Thoracic aorta (tissue), 2 donors: ENCODE measurements around the gene ETDB. TPM values are rescaled to one million over a fixed set of nuclear protein-coding genes. Genes with fewer than 3 reads are reported as not detected.

ENCODE experiments used
- ATAC-seq: fragments of 150-250 bp; one replicate; pipeline ENCODE4 v1.8.0; 2017; ENCODE audit warnings: low read depth; ENCODE audit not compliant: insufficient number of reproducible peaks, low FRiP score
- DNase-seq: peaks from one replicate; pipeline ENCODE4 v3.0.0-alpha.2; 2020; ENCODE audit warnings: low spot score
- H3K27ac ChIP-seq, 2 donors: fragments of 200-600 bp; sonication (generic); 1 replicate in 1 of 2; 2 replicates in 1 of 2; pipeline ENCODE4 v1.5.1; 2016; ENCODE audit warnings: mild to moderate bottlenecking in 2 of 2, moderate library complexity in 2 of 2
- H3K27me3 ChIP-seq: fragments of 200-600 bp; sonication (generic); replicated peaks from 2 replicates; pipeline ENCODE4 v1.6.0; 2016; ENCODE audit warnings: mild to moderate bottlenecking; ENCODE audit not compliant: insufficient read depth
- H3K36me3 ChIP-seq: fragments of 200-600 bp; sonication (generic); one replicate; pipeline ENCODE4 v1.5.1; 2016
- H3K4me1 ChIP-seq, 2 donors: fragments of 200-600 bp; sonication (generic); 1 replicate in 1 of 2; 2 replicates in 1 of 2; pipeline versions ENCODE4 v1.5.1 to v1.6.0; 2016; ENCODE audit warnings: low read depth in 2 of 2, mild to moderate bottlenecking in 1 of 2; ENCODE audit not compliant: control insufficient read depth in 1 of 2
- H3K4me3 ChIP-seq: fragments of 200-600 bp; sonication (generic); 2 replicates; pipeline ENCODE4 v1.5.1; 2016; ENCODE audit warnings: mild to moderate bottlenecking
- H3K9me3 ChIP-seq: fragments of 200-600 bp; sonication (generic); 2 replicates; pipeline ENCODE4 v1.5.1; 2016
- total RNA-seq, 2 donors: library from RNA; depleted of rRNA; stranded (reverse); fragments of >200 nt; gene quantifications; one replicate each; pipeline versions ENCODE4 v1.1.0 to v1.2.3, GENCODE V29; 2016
- TF ChIP-seq, protein P1 (sequence below): fragments of 200-600 bp; sonication (generic); IDR thresholded peaks from one replicate; pipeline ENCODE4 v1.5.1; 2019; ENCODE audit warnings: antibody characterized with exemption

The ETDB gene
- total RNA-seq, 2 donors from 2014 or later = not detected

- Histone ChIP-seq H3K27me3 (no peaks in the 10 kb centered on the region), H3K9me3 (no peaks in the 10 kb centered on the region), H3K36me3 (no peaks in the 10 kb centered on the region), H3K4me3 (no peak overlapping the region), H3K4me1 (no peaks in the 10 kb centered on the region), H3K27ac (no peak overlapping the region)
- TF ChIP-seq, protein P1, sequence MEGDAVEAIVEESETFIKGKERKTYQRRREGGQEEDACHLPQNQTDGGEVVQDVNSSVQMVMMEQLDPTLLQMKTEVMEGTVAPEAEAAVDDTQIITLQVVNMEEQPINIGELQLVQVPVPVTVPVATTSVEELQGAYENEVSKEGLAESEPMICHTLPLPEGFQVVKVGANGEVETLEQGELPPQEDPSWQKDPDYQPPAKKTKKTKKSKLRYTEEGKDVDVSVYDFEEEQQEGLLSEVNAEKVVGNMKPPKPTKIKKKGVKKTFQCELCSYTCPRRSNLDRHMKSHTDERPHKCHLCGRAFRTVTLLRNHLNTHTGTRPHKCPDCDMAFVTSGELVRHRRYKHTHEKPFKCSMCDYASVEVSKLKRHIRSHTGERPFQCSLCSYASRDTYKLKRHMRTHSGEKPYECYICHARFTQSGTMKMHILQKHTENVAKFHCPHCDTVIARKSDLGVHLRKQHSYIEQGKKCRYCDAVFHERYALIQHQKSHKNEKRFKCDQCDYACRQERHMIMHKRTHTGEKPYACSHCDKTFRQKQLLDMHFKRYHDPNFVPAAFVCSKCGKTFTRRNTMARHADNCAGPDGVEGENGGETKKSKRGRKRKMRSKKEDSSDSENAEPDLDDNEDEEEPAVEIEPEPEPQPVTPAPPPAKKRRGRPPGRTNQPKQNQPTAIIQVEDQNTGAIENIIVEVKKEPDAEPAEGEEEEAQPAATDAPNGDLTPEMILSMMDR = no peak
- no peak for DNase-seq
- ATAC-seq = no peak
These were observed 31.2 kb downstream of the ETDB start for GRCh38 chrX:135089126-135089525.

DNA sequence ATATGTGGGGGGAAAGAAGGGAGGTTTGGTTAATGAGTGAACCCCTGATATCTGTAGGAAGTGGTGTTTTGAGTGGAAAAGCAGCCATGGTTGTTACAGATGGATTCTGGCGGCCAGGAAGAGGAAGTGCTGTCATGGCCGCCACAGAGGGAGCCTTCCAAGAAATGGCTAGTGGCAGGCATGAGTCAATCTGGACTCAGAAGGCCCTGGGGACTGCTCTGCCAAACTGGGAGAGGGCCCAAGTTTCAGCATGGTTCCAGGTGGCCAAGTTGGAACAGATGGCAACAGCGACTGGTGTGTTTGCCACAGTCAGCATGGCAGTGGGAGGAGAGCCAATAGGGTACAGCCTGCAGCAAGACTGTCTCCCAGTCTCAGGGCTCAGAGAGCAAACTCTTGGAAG, 32.5 kb downstream of the ETDB start:
- Histone ChIP-seq H3K4me1 (no peaks in the 10 kb centered on the region), H3K27me3 (no peaks in the 10 kb centered on the region), H3K4me3 (no peak overlapping the region), H3K9me3 (no peaks in the 10 kb centered on the region), H3K36me3 (no peaks in the 10 kb centered on the region), H3K27ac (no peak overlapping the region)
- no peak for ATAC-seq
- no peak for DNase-seq
- TF ChIP-seq, protein P1 = no peak

- Histone ChIP-seq H3K36me3 (no peaks in the 10 kb centered on the region), H3K4me1 (no peaks in the 10 kb centered on the region), H3K27ac (no peak overlapping the region), H3K27me3 (no peaks in the 10 kb centered on the region), H3K4me3 (no peak overlapping the region), H3K9me3 (no peaks in the 10 kb centered on the region)
- TF ChIP-seq, protein P1 = no peak
- DNase-seq (no peak), ATAC-seq (no peak)
These were observed 34.0 kb downstream of the ETDB start for GRCh38 chrX:135086197-135086854.

GRCh38 chrX:135081693-135082404, 38.5 kb downstream of the ETDB start:
- H3K4me1 ChIP-seq = no peaks in the 10 kb centered on the region
- DNase-seq (no peak), ATAC-seq (no peak)
- no peak overlapping the region for H3K4me3 ChIP-seq
- H3K36me3 ChIP-seq = no peaks in the 10 kb centered on the region
- no peak overlapping the region for H3K27ac ChIP-seq
- TF ChIP-seq, protein P1 = no peak
- no peaks in the 10 kb centered on the region for H3K27me3 ChIP-seq
- H3K9me3 ChIP-seq = no peaks in the 10 kb centered on the region

Other genes starting within 250 kb of the ETDB start
- 1 to 10 TPM; 3.8 to 6.7 TPM for gene MOSPD1, start 205.3 kb downstream of the ETDB start, total RNA-seq
- gene SMIM10, start 129.5 kb downstream of the ETDB start, total RNA-seq = 10 to 100 TPM in 1 of 2 donors, 1 to 10 TPM in 1; 9.9 to 14.6 TPM
- 10 to 100 TPM; 15.0 to 22.5 TPM for gene RTL8B, start 98.0 kb downstream of the ETDB start, total RNA-seq
- 100 to 1,000 TPM in 1 of 2 donors, 10 to 100 TPM in 1; 84.3 to 168 TPM for gene RTL8C, start 88.2 kb downstream of the ETDB start, total RNA-seq
- gene RTL8A, start 68.4 kb downstream of the ETDB start, total RNA-seq = 10 to 100 TPM; 12.7 to 17.1 TPM
- gene SMIM10L2B, start 21.8 kb downstream of the ETDB start, total RNA-seq = 1 to 10 TPM; 3.1 to 3.4 TPM
- not detected for gene CT55, start 50.9 kb upstream of the ETDB start, total RNA-seq
- gene ETDA, start 131.5 kb upstream of the ETDB start, total RNA-seq = not detected
- not detected for gene ETDC, start 189.0 kb upstream of the ETDB start, total RNA-seq
- 1 to 10 TPM; 7.4 to 7.5 TPM for gene ZNF75D, start 223.6 kb upstream of the ETDB start, total RNA-seq
- 10 to 100 TPM; 13.1 to 22.1 TPM for gene ZNF449, start 224.3 kb upstream of the ETDB start, total RNA-seq